LNCaP clone FGC (cell line): ENCODE results near the gene MRNIP.

Source experiments
- DNase-seq: peaks from one replicate; pipeline ENCODE4 v3.0.0-alpha.2; 2011; ENCODE audit warnings: low read depth
- H3K4me3 ChIP-seq: 2 replicates; pipeline ENCODE4 v1.5.1; 2011; ENCODE audit warnings: mild to moderate bottlenecking, low read depth, low read length, control low read depth
- TF ChIP-seq, protein P1 (sequence below): IDR thresholded peaks from 2 replicates; pipeline ENCODE4 v1.5.1; 2012; ENCODE audit warnings: mild to moderate bottlenecking; ENCODE audit not compliant: control insufficient read depth, insufficient read depth; ENCODE audit errors: extremely low read depth

Gene MRNIP

DNA sequence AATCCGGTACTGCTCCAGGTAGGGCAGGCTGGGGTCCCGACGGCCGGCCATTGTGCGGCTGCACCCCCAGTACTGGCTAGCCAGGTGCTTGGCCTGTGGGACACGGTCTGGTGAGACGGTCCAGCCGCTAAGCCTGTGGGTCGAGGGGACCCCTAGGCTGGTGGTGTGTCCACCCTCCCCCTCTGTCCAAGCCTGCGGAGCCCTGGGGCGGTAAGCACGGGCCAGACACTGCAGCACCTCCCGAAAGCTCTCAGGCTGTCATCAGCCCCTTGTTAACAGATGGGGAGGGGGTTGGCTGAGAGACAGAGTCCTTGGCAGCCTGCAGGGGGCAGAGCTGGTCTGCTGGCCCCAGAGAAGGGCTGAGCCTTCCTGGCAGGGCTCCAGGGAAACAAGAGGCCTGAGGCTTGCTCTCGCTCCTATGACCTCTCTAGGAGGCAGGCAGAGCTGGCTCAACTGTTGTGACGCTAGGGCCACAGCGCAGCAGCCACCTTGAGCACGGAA is 11.8 kb upstream of the MRNIP start:
- no peak overlapping the region for H3K4me3 ChIP-seq
- DNase-seq = peak; percentile 15
- TF ChIP-seq, protein P1, sequence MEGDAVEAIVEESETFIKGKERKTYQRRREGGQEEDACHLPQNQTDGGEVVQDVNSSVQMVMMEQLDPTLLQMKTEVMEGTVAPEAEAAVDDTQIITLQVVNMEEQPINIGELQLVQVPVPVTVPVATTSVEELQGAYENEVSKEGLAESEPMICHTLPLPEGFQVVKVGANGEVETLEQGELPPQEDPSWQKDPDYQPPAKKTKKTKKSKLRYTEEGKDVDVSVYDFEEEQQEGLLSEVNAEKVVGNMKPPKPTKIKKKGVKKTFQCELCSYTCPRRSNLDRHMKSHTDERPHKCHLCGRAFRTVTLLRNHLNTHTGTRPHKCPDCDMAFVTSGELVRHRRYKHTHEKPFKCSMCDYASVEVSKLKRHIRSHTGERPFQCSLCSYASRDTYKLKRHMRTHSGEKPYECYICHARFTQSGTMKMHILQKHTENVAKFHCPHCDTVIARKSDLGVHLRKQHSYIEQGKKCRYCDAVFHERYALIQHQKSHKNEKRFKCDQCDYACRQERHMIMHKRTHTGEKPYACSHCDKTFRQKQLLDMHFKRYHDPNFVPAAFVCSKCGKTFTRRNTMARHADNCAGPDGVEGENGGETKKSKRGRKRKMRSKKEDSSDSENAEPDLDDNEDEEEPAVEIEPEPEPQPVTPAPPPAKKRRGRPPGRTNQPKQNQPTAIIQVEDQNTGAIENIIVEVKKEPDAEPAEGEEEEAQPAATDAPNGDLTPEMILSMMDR = peak; percentile 41; the same call in 1 of the 2 replicates

DNA sequence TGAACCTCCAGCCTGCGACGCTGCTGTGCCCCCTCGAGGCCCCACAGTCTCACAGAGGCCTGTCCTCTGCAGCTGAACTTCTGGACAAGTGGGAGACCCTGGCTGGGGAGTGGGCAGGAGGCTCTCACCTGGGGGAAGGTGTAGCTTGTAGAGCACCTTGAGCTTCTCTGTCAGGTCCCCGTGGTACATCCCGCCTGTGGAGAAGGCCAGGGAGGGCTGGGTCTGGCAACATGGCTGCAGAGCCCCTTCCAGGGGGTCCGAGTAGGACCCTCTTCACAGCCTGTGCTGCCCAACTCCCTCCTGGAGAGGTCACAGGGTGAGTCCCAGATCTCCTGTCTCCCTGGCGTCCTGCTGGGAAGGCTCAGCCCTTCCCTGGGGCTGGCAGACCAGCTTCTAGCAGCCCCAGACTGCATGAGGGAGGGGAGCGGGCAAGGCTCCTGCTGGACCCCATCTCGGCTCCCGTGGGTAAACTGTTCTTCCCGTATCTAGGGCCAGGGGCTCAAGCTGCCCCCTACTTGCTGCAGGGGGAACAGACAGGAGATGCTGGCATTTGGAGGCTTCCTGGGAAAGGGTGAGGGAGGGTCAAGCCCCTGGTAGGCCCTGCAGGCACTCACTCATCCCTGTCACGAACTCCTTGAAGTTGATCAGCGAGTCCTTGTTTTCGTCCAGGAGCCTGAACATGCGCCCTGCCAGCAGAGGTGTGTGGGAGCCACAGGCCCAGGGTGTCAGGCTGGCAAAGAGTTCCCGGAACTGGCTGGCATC is 11.2 kb upstream of the MRNIP start:
- TF ChIP-seq, protein P1 = no peak
- no peak for DNase-seq
- no peak overlapping the region for H3K4me3 ChIP-seq

DNA sequence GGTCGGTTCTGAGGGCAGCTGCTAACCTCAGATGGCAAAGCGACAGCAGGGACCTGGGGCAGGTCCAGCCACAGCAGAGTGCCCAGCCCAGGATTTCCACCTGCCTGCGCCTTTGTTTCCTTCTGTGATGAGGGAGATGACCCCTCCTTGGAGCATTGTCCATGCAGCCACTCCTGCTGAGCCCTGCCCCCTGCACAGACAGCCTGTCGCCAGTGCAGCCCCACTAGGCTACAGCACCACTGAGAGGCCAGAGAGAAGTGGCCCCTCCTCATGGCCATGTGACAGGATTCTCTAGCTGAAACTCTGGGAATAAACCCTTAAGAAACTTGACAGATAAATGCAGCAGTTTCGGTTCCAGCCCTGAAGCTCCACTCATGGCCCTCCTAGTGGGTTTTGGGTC is 10.5 kb upstream of the MRNIP start:
- TF ChIP-seq, protein P1 = no peak
- H3K4me3 ChIP-seq = no peak overlapping the region
- DNase-seq = no peak

DNA sequence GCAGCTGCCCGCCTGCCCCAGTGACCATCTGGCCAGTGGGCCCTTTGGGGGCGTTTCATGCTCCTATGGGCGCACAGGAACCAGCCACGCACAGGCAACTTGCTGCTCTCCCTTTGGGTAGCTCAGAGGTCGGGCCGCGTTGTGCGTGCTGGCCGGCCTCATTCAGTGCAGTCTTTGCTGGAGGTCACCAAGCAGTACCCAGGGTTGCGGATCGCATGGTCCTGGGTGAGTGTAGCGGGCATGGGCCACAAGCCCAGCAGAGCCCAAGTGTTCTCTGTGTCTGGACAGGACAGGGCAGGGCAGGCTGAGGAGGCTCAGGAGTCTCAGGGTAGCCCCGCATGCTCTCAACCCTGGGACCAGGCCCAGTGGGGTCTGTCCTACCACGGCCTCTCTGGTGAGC is 9.9 kb upstream of the MRNIP start:
- DNase-seq = no peak
- TF ChIP-seq, protein P1 = no peak
- H3K4me3 ChIP-seq = no peak overlapping the region

- TF ChIP-seq, protein P1 = no peak
- no peak for DNase-seq
- H3K4me3 ChIP-seq = no peak overlapping the region
Observed at GRCh38 chr5:179867476-179867875, 8.9 kb upstream of the MRNIP start.

DNA sequence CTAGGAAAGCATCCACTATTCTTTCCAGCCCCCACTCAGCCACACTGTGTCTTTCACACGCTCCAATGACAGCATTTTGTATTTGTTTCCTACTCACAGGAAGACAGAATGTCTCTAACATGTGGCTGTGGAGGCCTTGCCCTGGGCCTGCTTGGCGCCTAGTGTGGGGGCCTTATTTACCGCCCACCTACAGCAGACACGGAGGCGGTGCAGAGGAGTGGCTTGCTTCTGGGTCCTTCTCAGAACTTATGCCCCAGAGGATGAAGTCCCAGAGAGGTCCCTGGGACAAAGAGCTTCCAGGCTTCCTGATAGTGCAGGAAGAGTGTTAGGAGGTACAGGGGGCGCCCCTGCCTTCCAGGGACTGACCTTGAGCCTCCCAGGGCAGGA is 8.5 kb upstream of the MRNIP start:
- DNase-seq = no peak
- no peak overlapping the region for H3K4me3 ChIP-seq
- TF ChIP-seq, protein P1 = no peak

DNA sequence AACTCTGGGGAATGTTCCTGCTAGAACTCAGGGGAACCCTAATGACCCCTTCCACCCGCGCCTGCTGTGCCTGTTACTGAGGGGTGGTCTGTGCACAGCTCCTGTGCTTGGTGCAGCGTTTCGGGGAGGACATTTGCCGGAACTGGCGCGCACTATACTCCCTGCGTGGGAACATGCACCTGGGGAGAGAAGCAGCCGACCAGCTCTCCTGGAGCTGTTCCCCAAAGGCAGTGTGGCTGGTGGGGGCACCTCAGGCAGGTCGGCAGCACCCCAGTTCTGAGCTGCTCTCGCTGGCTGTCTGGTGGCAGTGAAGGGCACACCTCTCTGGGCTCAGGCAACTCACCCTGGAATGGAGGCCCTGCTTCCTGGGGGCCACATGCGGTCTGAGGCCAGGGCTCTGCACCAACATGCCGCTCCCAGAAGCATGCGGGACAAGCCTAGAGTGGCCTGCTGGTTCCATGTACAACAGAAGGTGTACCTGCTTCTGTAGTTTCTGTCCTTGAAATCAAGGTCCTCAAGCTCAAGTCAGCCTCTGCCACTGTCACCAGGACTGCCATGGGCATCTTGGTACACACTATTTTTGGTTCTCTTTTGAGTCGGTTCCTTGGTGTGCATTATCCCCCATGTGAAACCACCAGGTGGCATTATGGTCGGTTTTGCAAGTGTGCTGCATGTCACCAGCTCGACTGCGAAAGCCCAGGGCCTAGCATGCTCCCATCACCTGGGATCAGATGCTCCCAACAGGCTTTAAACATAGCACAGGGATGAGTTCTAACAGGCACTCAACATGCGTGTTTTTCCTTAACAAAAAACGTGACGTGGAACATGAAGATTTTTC is 7.8 kb upstream of the MRNIP start:
- TF ChIP-seq, protein P1 = peak; percentile 22; the same call in 1 of the 2 replicates
- no peak for DNase-seq

More for the DNA sequence above, 7.8 kb upstream of the MRNIP start:
- no peak overlapping the region for H3K4me3 ChIP-seq
